ENCODE measurements around the gene CMYA5. TPM values are rescaled to one million over a fixed set of nuclear protein-coding genes. Genes with fewer than 3 reads are reported as not detected.
"Not testable (repeated sequence)": the region's sequence is repeated elsewhere in the genome, so short reads cannot be mapped to it uniquely, and the experiment has no call there.

CMYA5 gene
- total RNA-seq, 1 experiment from 2014 or later: 0.07 TPM

DNA sequence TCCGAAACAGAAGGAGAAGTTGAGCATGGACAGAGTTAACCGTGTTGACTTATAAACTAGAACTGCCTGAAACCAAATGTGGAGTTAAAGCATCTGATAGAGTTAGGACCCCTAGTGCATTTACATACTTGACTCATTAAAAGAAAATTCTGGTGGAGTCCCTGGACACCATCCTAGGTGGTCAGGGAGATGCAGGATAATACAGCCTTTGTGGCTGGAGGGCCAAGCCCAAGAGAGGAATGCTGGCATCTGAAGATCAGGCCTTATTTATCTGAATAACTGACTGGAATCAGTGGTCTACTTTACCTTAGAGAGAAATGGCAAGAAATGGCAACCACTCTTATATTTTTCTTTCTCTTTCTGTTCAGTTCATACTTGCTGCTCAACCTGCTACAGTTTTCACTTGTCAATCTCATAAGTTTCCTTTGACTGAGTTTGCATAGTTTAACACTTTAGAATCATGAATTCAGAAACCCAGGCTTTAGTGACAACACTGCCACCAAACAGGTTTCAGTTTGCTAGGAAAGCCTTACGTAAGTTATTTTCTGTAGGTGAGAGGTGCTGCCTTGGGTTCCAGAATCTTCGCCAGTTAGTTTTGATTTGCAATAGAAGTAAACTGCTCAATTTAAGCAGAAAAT is 10.2 kb downstream of the CMYA5 start:
- in situ Hi-C loops (cut with HindIII; ENCODE audit: low sequenced_read_pairs): no loop called here
- DNase-seq (ENCODE audit: low spot score): no peak

- in situ Hi-C loops (cut with HindIII; ENCODE audit: low sequenced_read_pairs): no loop called here
- no peak for DNase-seq (ENCODE audit: low spot score)
Observed at GRCh38 chr5:79702606-79703380, 13.2 kb downstream of the CMYA5 start.

- in situ Hi-C loops (cut with HindIII; ENCODE audit: low sequenced_read_pairs): no loop called here
- no peak for DNase-seq (ENCODE audit: low spot score)
Observed at GRCh38 chr5:79703381-79703645, 13.7 kb downstream of the CMYA5 start.

DNA sequence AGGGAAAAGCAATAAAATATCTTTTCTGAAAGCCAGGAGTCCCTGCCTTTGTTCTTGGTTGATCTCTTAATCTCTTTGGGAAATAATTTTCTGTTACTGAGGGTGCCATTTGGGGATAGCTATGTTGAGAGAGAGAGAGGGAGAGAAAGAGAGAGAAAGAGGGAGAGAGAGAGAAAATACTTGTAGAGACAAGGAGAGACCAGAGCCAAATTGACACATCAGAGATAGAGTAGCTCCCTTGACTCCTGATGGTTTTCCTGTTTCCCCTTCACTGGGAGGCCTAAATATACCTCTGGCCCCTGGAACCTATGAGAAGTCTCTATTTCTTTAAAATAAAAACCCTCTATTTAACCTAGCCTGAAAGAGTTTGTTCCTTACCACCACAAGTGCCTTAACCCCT is 14.9 kb downstream of the CMYA5 start:
- in situ Hi-C loops (cut with HindIII; ENCODE audit: low sequenced_read_pairs): no loop called here
- DNase-seq (ENCODE audit: low spot score): no peak

GRCh38 chr5:79705632-79706031 is 16.0 kb downstream of the CMYA5 start:
- no peak for DNase-seq (ENCODE audit: low spot score)
- in situ Hi-C loops (cut with HindIII; ENCODE audit: low sequenced_read_pairs): no loop called here

DNA sequence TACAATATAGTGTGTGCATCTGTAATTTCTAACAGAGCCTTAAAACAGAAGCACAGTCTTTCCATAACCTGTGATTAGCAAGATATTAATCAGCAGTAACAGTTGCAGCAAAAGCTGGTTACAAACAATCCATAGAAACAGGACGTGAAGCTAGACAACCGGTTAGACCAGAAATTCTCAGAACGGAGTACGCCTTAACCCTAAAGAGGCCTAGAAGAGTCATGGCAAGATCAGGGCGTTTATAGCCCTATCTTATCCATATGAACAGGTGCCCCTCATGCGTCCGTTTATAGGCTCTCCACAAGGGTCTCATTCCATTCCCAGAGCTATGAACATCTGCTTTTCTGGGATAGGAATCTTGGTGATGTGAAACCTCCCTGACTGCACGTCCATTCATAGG is 16.7 kb downstream of the CMYA5 start:
- DNase-seq (ENCODE audit: low spot score); in situ Hi-C loops (cut with HindIII; ENCODE audit: low sequenced_read_pairs): not testable (repeated sequence)

DNA sequence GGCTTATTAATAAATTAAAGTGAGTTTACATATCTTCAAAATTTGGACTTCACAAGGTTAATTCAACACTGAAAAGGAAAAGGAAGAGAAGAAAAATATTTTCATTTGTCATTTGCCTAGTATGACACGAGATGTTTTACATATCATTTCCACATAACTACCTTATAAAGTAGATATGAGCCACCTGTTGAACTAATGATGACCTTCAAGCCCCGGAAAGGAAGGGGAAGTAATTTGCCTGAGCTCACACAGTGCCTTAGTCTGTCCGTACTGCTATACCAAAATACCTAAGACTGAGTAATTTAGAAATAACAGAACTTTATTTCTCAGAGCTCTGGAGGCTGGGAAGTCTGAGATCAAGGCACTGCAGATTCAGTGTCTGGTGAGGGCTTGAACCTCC is 17.9 kb downstream of the CMYA5 start:
- in situ Hi-C loops (cut with HindIII; ENCODE audit: low sequenced_read_pairs): no loop called here
- DNase-seq (ENCODE audit: low spot score): no peak

GRCh38 chr5:79712741-79713140 is 23.1 kb downstream of the CMYA5 start:
- no peak for DNase-seq (ENCODE audit: low spot score)
- in situ Hi-C loops (cut with HindIII; ENCODE audit: low sequenced_read_pairs): no loop called here

- no peak for DNase-seq (ENCODE audit: low spot score)
- in situ Hi-C loops (cut with HindIII; ENCODE audit: low sequenced_read_pairs): no loop called here
Observed at GRCh38 chr5:79713727-79714126, 24.1 kb downstream of the CMYA5 start.

- in situ Hi-C loops (cut with HindIII; ENCODE audit: low sequenced_read_pairs): no loop called here
- DNase-seq (ENCODE audit: low spot score): no peak
Observed at GRCh38 chr5:79716839-79717238, 27.2 kb downstream of the CMYA5 start.

DNA sequence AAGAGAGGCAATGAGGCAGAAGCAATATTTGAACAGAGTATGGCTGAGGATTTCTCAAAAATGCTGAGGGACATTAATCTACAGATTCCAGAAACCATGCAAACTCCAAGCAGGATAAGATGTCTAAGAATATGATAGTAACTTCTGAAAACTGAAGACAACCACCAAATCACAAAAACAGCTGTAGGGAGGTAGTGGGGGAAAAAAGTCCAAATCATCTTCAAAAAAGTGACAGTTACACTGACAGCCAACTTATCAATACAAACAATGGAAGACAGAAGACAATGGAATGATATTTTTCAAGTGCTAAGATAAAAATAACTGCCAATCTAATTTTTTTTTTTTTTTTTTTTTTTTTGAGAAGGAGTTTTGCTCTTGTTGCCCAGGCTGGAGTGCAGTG is 30.5 kb downstream of the CMYA5 start:
- in situ Hi-C loops (cut with HindIII; ENCODE audit: low sequenced_read_pairs): no loop called here

DNA sequence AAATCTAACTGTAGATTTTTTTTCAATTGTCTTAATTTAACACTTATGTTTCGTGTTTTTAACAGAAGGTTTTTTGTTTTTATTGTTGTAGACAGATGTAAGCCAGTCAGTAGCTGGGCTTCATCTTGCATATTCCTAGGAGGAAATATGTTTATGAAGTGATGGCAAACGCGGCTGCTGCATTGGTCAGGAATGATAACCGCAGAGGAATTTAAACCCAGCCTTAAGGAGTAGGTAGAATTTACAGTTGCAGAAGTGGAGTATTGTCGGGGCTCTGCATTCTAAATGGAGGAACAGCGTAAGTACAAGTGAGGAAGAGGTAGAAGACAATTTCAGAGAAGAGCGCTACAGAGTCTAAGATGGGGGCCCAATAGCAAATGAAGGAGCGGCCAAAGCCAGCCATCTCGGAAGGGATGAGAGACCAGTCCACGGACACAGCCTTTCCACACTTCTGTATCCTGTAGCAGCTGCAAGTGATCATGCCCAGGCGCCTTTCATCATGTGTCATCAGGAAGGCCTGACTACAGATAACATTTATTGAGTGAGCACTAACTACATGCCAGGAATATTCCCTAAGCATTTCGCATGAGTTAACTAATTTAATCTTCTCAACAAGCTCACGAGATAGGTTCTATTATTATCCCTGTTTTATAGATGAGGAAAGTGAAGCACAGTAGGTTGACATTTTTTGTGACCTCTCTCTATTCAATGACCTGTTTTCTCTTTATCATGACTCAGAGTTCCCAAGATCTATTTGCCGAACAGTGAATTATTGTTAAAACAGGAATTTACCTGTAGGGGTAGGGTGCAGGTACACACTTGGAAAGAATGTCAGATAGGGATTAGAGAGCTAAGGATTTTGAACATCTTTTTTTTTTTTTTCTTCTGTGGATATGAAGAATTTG is 38.1 kb downstream of the CMYA5 start:
- DNase-seq (ENCODE audit: low spot score): no peak
- in situ Hi-C loops (cut with HindIII; ENCODE audit: low sequenced_read_pairs): no loop called here

More for the DNA sequence above, 30.5 kb downstream of the CMYA5 start:
- DNase-seq (ENCODE audit: low spot score): no peak

GRCh38 chr5:79728396-79728795 is 38.8 kb downstream of the CMYA5 start:
- DNase-seq (ENCODE audit: low spot score): no peak
- in situ Hi-C loops (cut with HindIII; ENCODE audit: low sequenced_read_pairs): no loop called here

DNA sequence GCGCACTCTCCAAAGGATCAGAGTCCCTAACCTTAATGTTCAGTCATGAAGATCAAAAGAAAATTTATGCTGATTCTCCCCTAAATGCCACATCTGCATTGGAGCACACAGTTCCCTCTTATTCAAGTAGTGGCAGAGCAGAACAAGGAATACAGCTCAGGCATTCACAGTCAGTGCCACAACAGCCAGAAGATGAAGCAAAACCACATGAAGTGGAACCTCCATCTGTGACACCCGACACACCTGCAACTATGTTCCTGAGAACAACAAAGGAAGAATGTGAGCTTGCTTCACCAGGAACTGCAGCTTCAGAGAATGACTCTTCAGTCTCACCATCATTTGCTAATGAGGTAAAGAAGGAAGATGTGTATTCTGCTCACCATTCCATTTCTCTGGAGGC is 40.0 kb downstream of the CMYA5 start:
- in situ Hi-C loops (cut with HindIII; ENCODE audit: low sequenced_read_pairs): no loop called here
- no peak for DNase-seq (ENCODE audit: low spot score)

GRCh38 chr5:79730564-79730963 is 40.9 kb downstream of the CMYA5 start:
- DNase-seq (ENCODE audit: low spot score): no peak
- in situ Hi-C loops (cut with HindIII; ENCODE audit: low sequenced_read_pairs): no loop called here

- in situ Hi-C loops (cut with HindIII; ENCODE audit: low sequenced_read_pairs): no loop called here
- no peak for DNase-seq (ENCODE audit: low spot score)
Observed at GRCh38 chr5:79731775-79732174, 42.1 kb downstream of the CMYA5 start.

GRCh38 chr5:79736528-79737514 is 47.2 kb downstream of the CMYA5 start:
- in situ Hi-C loops (cut with HindIII; ENCODE audit: low sequenced_read_pairs): no loop called here
- no peak for DNase-seq (ENCODE audit: low spot score)

- no peak for DNase-seq (ENCODE audit: low spot score)
- in situ Hi-C loops (cut with HindIII; ENCODE audit: low sequenced_read_pairs): no loop called here
Observed at GRCh38 chr5:79738349-79738748, 48.7 kb downstream of the CMYA5 start.

DNA sequence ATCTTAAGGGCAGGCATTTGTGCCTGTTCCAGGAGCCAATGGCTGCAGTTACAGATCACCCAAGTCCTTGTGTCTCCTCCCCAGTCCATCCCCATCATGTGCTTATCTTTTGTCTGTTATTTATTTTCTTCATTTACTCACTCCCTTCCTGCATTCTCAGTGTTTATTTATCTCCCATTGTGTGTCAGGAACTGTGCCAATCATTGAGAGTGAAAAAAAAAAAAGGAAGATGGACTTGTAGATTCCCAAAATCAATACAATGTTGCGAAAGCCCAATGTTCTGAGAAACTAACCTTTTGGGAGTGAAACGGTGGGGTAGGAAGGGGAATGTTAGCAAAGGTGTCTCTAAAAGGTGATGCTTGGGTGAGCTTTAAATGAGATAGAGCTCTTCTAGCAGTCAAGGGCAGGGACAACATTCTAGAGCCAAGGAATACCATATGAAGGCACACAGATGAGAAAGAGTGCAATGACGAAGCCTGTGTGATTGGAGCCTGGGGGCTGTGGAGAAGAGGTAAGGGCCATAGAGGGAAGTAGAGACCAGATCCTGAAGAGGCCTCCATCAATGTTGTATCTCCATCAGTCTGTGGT is 53.0 kb downstream of the CMYA5 start:
- in situ Hi-C loops (cut with HindIII; ENCODE audit: low sequenced_read_pairs): no loop called here
- DNase-seq (ENCODE audit: low spot score): no peak

Data from G401 (cell line).